PC-3 (cell line): Measurements from ENCODE around the gene THOC1. TPM values are rescaled to one million over a fixed set of nuclear protein-coding genes. Genes with fewer than 3 reads are reported as not detected.

Source experiments
- ATAC-seq: fragments of 200-7000 bp; cut with Tn5 transposase; 2 replicates; pipeline ENCODE4 v1.9.1; 2020; ENCODE audit warnings: mild to moderate bottlenecking, moderate library complexity
- BruUV-seq: library from RNA; stranded (reverse); fragments of 400-500 nt; replicated peaks from 2 replicates; lab custom pipeline; 2021; lab: Mats Ljungman, UMichigan
- CTCF ChIA-PET: fragments of 300-600 bp; sonication (Branson Sonifier 250); formaldehyde crosslinking; loops from one replicate; lab custom pipeline; 2022; ENCODE audit warnings: antibody characterized with exemption; lab: Charles Lee
- POLR2A ChIA-PET: fragments of 300-600 bp; sonication (Branson Sonifier 250); formaldehyde crosslinking; loops from one replicate; lab custom pipeline; 2022; ENCODE audit warnings: antibody characterized with exemption; ENCODE audit not compliant: unreplicated experiment; lab: Charles Lee
- DNase-seq: peaks from one replicate; pipeline ENCODE4 v3.0.0-alpha.2; 2015
- H2AFZ ChIP-seq: fragments of 300-600 bp; sonication (generic); 2 replicates; pipeline ENCODE4 v1.6.0; 2016; ENCODE audit warnings: antibody characterized with exemption, low read length
- H3F3A ChIP-seq: fragments of 300-600 bp; sonication (generic); one replicate; pipeline ENCODE4 v1.6.0; 2017; ENCODE audit warnings: antibody characterized with exemption, low read length, control low read depth, mild to moderate bottlenecking; ENCODE audit not compliant: unreplicated experiment
- H3K27ac ChIP-seq: fragments of 300-600 bp; sonication (generic); 2 replicates; pipeline ENCODE4 v1.5.1; 2016; ENCODE audit warnings: mild to moderate bottlenecking, low read length
- H3K27me3 ChIP-seq: fragments of 300-600 bp; sonication (generic); 2 replicates; pipeline ENCODE4 v1.6.1; 2016; ENCODE audit warnings: low read length, mixed read lengths
- H3K36me3 ChIP-seq: fragments of 300-600 bp; sonication (generic); 2 replicates; pipeline ENCODE4 v1.6.1; 2016; ENCODE audit warnings: low read depth, mixed run types, low read length, mixed read lengths
- H3K4me1 ChIP-seq: fragments of 300-600 bp; sonication (generic); 2 replicates; pipeline ENCODE4 v1.5.1; 2016; ENCODE audit warnings: low read length; ENCODE audit not compliant: insufficient read depth
- H3K4me2 ChIP-seq: fragments of 300-600 bp; sonication (generic); 2 replicates; pipeline ENCODE4 v1.6.0; 2016; ENCODE audit warnings: low read length
- H3K4me3 ChIP-seq: fragments of 300-600 bp; sonication (generic); 2 replicates; pipeline ENCODE4 v1.5.1; 2016; ENCODE audit warnings: mild to moderate bottlenecking, low read length, mixed read lengths
- H3K79me2 ChIP-seq: fragments of 300-600 bp; sonication (generic); 2 replicates; pipeline ENCODE4 v1.6.1; 2017; ENCODE audit warnings: low read length, mixed read lengths
- H3K9ac ChIP-seq: fragments of 300-600 bp; sonication (generic); 2 replicates; pipeline ENCODE4 v1.6.0; 2016; ENCODE audit warnings: mild to moderate bottlenecking, low read length
- H3K9me2 ChIP-seq: fragments of 300-600 bp; sonication (generic); replicated peaks from 2 replicates; pipeline ENCODE4 v1.6.1; 2016; ENCODE audit warnings: mixed run types, low read length, mixed read lengths
- H3K9me3 ChIP-seq: fragments of 300-600 bp; sonication (generic); 2 replicates; pipeline ENCODE4 v1.6.1; 2016; ENCODE audit warnings: low read length, mixed read lengths
- H4K20me1 ChIP-seq: fragments of 300-600 bp; sonication (generic); 2 replicates; pipeline ENCODE4 v1.6.1; 2016; ENCODE audit warnings: low read length, mixed read lengths
- EZH2 ChIP-seq: fragments of 300-600 bp; sonication (generic); IDR thresholded peaks from one replicate; pipeline ENCODE4 v1.6.1; 2017; ENCODE audit warnings: antibody characterized with exemption, mild to moderate bottlenecking, low read length; ENCODE audit not compliant: unreplicated experiment
- EZH2phosphoT487 ChIP-seq: fragments of 300-600 bp; sonication (generic); IDR thresholded peaks from 2 replicates; pipeline ENCODE4 v1.6.1; 2018; ENCODE audit warnings: mild to moderate bottlenecking, antibody characterized with exemption, low read length, borderline replicate concordance
- intact Hi-C: fragments of 100-400 bp; cut with micrococcal nuclease; formaldehyde crosslinking; loops from 2 replicates; pipeline ENCODE4 v1.9.0; 2023
- total RNA-seq: library from RNA; depleted of rRNA; stranded (reverse); fragments of >200 nt; gene quantifications from 2 replicates; pipeline ENCODE4 v1.2.3, GENCODE V29; 2014
- TF ChIP-seq, protein P1 (sequence below): fragments of 300-600 bp; sonication (generic); conservative IDR thresholded peaks from 2 replicates; pipeline ENCODE4 v1.5.1; 2017; ENCODE audit warnings: antibody characterized with exemption, low read depth, mild to moderate bottlenecking, low read length

The THOC1 gene
- total RNA-seq, 1 experiment from 2014 or later: 43.5 TPM

DNA sequence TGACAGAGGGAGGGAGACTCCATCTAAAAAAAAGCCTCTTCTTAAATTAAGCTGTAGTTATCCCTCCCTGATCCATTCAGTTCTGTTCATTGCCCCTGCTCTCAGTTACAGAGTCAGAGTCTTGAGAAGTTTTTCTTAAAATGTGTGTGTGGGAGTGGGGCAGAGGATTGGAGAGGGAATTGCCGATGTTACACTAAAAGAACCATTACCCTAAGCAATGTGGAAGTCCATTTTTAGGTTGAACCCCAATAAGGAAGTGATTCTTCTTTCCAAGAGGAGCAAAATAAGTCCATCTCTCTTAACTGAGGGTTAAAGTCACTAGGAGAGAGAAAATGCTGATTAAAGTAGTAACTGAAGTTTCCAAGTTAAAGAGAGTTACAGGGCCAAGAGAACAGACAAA, 21.2 kb upstream of the THOC1 start:
- H3K4me3 ChIP-seq: no peak overlapping the region
- POLR2A ChIA-PET: no interaction called here
- no peaks in the 10 kb centered on the region for H3K9me3 ChIP-seq
- intact Hi-C loops: loop anchor here (5.0 kb wide), 1 partner anchor 188 kb away; no protein-coding TSS in a partner anchor
- H3K79me2 ChIP-seq: no peaks in the 10 kb centered on the region
- CTCF ChIA-PET: no interaction called here
- ATAC-seq: no peak
- H3F3A ChIP-seq: no peaks in the 10 kb centered on the region
- H3K9ac ChIP-seq: no peak overlapping the region
- no peak overlapping the region for H3K4me2 ChIP-seq
- no peak for DNase-seq
- H3K36me3 ChIP-seq: no peaks in the 10 kb centered on the region
- H4K20me1 ChIP-seq: no peaks in the 10 kb centered on the region
- H3K9me2 ChIP-seq: no peaks in the 10 kb centered on the region
- H3K27me3 ChIP-seq: peaks cover 20% of the 10 kb centered on the region
- TF ChIP-seq EZH2phosphoT487: no peak
- TF ChIP-seq, protein P1, sequence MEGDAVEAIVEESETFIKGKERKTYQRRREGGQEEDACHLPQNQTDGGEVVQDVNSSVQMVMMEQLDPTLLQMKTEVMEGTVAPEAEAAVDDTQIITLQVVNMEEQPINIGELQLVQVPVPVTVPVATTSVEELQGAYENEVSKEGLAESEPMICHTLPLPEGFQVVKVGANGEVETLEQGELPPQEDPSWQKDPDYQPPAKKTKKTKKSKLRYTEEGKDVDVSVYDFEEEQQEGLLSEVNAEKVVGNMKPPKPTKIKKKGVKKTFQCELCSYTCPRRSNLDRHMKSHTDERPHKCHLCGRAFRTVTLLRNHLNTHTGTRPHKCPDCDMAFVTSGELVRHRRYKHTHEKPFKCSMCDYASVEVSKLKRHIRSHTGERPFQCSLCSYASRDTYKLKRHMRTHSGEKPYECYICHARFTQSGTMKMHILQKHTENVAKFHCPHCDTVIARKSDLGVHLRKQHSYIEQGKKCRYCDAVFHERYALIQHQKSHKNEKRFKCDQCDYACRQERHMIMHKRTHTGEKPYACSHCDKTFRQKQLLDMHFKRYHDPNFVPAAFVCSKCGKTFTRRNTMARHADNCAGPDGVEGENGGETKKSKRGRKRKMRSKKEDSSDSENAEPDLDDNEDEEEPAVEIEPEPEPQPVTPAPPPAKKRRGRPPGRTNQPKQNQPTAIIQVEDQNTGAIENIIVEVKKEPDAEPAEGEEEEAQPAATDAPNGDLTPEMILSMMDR: no peak
- no peak for TF ChIP-seq EZH2
- no peak overlapping the region for H3K27ac ChIP-seq
- H2AFZ ChIP-seq: no peak overlapping the region
- BruUV-seq: no TSS peak
- H3K4me1 ChIP-seq: no peaks in the 10 kb centered on the region

DNA sequence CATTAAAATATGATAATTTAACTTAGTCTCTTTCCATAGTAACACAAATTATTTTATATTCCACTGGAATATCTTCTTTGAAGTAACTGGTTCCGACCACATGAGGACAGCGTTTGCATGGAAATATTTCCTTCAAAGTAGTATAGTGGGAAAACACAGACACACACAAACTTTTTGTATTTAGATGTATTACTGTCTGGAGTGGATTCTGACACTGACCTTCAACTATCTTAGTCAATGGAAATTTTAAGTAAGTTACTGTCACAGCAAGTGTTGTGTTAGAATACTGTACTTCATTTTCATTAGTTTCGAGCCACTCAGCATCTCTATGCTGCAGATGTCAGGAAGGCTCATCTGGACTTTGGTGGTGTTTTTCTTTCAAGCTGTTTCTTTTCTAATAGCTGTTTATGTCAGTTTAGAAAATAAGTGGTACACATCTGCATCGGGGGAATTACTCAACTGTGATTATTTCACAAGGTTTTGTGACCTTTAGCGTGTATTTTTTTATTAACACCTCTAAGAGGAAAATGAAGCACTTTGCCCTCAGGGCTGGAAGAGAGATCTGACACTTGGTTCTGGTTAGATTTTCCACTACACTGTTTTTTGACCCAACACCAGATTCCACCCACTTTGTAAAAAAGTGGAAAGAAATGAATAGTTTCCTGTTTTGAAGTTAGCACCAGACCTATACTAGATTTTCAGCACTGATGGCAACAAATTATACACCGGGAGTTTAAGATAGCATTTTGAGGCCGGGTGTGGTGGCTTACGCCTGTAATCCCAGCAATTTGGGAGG, 18.9 kb upstream of the THOC1 start:
- Histone ChIP-seq H3K9ac (no peak overlapping the region), H3K9me3 (no peaks in the 10 kb centered on the region), H4K20me1 (no peaks in the 10 kb centered on the region), H3K4me1 (no peaks in the 10 kb centered on the region), H3K4me3 (no peak overlapping the region), H3K4me2 (no peak overlapping the region), H3K27me3 (peaks cover 13% of the 10 kb centered on the region; the same call in 1 of the 2 replicates), H3K9me2 (no peaks in the 10 kb centered on the region), H3F3A (no peaks in the 10 kb centered on the region), H3K36me3 (no peaks in the 10 kb centered on the region), H2AFZ (no peak overlapping the region), H3K27ac (no peak overlapping the region), H3K79me2 (no peaks in the 10 kb centered on the region)
- peak; percentile 38 for DNase-seq
- POLR2A ChIA-PET: no interaction called here
- CTCF ChIA-PET: no interaction called here
- BruUV-seq: no TSS peak
- intact Hi-C loops: loop anchor here (1.0 to 5.0 kb wide), 2 partner anchors 191 to 330 kb away; no protein-coding TSS in a partner anchor
- ATAC-seq: peak; percentile 61; the same call in 1 of the 2 replicates
- TF ChIP-seq, protein P1: peak; percentile 70
- TF ChIP-seq EZH2 (no peak), EZH2phosphoT487 (no peak)

DNA sequence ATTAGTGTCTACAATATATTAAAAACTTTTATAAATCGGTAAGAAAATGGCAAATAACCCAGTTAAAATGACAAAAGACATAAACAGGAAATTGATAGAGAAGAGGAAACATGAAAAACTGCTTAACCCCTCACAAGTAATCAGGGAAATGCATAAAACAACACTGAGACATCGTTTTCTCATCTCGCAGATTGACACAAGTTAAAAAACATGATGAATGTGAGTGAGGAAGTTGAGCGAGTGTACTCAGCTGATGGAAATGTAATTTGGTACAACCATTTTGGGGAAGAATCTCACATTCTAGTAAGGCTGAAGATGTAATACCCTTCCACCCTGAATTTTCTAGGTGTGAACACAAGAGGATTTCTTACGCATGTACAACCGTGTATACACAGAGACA, 18.0 kb upstream of the THOC1 start:
- ChIA-PET CTCF (no interaction called here), POLR2A (no interaction called here)
- no peak for DNase-seq
- TF ChIP-seq EZH2phosphoT487 (no peak), EZH2 (no peak)
- TF ChIP-seq, protein P1: no peak
- Histone ChIP-seq H4K20me1 (no peaks in the 10 kb centered on the region), H3K36me3 (no peaks in the 10 kb centered on the region), H3K27ac (no peak overlapping the region), H2AFZ (no peak overlapping the region), H3K9ac (no peak overlapping the region), H3K9me3 (no peaks in the 10 kb centered on the region), H3K79me2 (no peaks in the 10 kb centered on the region), H3K4me1 (no peaks in the 10 kb centered on the region), H3K9me2 (no peaks in the 10 kb centered on the region), H3K4me3 (no peak overlapping the region), H3K4me2 (no peak overlapping the region), H3F3A (no peaks in the 10 kb centered on the region), H3K27me3 (0 out of 2 replicates have a peak, but pooled peaks cover 13% of the 10 kb centered on the region)
- ATAC-seq: no peak
- no TSS peak for BruUV-seq
- intact Hi-C loops: loop anchor here (1.0 to 5.0 kb wide), 2 partner anchors 191 to 330 kb away; no protein-coding TSS in a partner anchor
